Measurements from ENCODE around the gene PCDHGA1.

Gene PCDHGA1

GRCh38 chr5:141515946-141516671 is 185.8 kb downstream of the PCDHGA1 start:
- H3K27ac ChIP-seq (ENCODE audit: insufficient read depth in 1 of 2, low read depth in 1 of 2, low read length in 2 of 2, poor library complexity in 1 of 2, severe bottlenecking in 2 of 2): no peak overlapping the region
- H3K27me3 ChIP-seq (replicated peaks in 2 of 5; ENCODE audit: control insufficient read depth in 4 of 5, insufficient read depth in 5 of 5, low read length in 4 of 5): no peaks in the 10 kb centered on the region
- H3K4me3 ChIP-seq (ENCODE audit: control insufficient read depth in 1 of 7, extremely low read depth in 1 of 7, insufficient read depth in 4 of 7, low read depth in 2 of 7, low read length in 6 of 7): no peak overlapping the region
- H3K36me3 ChIP-seq (ENCODE audit: control insufficient read depth in 4 of 4, insufficient read depth in 4 of 4, low read length in 3 of 4): peaks cover 16 to 73% (median 40%) of the 10 kb centered on the region in 4 experiments
- POLR2A ChIA-PET: no interaction called here
- CTCF ChIA-PET: interaction anchor here (0.7 to 13.7 kb wide), 10 partner anchors 8 to 118 kb away, joined by 3 to 178 read pairs (median 3); partner anchors contain the start of genes PCDHGA11, PCDHGA12, PCDHGB5 and PCDHGC3
- DNase-seq: no peak
- H3K9me3 ChIP-seq (ENCODE audit: control extremely low read depth in 1 of 5, control insufficient read depth in 4 of 5, insufficient read depth in 2 of 5, low read depth in 1 of 5, low read length in 4 of 5): no peaks in the 10 kb centered on the region
- no CpG with 5 or more reads among the region's 4 CpGs for WGBS (ENCODE audit: insufficient coverage)
- H3K4me1 ChIP-seq (ENCODE audit: control extremely low read depth in 1 of 4, control insufficient read depth in 4 of 4, insufficient read depth in 4 of 4, low read length in 3 of 4): peaks cover 22 to 47% (median 37%) of the 10 kb centered on the region in 4 experiments

- Histone ChIP-seq H3K27me3 (replicated peaks in 2 of 5; ENCODE audit: control insufficient read depth in 4 of 5, insufficient read depth in 5 of 5, low read length in 4 of 5) (no peaks in the 10 kb centered on the region), H3K4me1 (ENCODE audit: control extremely low read depth in 1 of 4, control insufficient read depth in 4 of 4, insufficient read depth in 4 of 4, low read length in 3 of 4) (peaks cover 22 to 53% (median 41%) of the 10 kb centered on the region in 4 experiments), H3K36me3 (ENCODE audit: control insufficient read depth in 4 of 4, insufficient read depth in 4 of 4, low read length in 3 of 4) (peaks cover 16 to 78% (median 44%) of the 10 kb centered on the region in 4 experiments), H3K27ac (ENCODE audit: insufficient read depth in 1 of 2, low read depth in 1 of 2, low read length in 2 of 2, poor library complexity in 1 of 2, severe bottlenecking in 2 of 2) (no peak overlapping the region), H3K9me3 (ENCODE audit: control extremely low read depth in 1 of 5, control insufficient read depth in 4 of 5, insufficient read depth in 2 of 5, low read depth in 1 of 5, low read length in 4 of 5) (no peaks in the 10 kb centered on the region), H3K4me3 (ENCODE audit: control insufficient read depth in 1 of 7, extremely low read depth in 1 of 7, insufficient read depth in 4 of 7, low read depth in 2 of 7, low read length in 6 of 7) (no peak overlapping the region)
- CTCF ChIA-PET: interaction anchor here (0.7 to 13.7 kb wide), 7 partner anchors 8 to 104 kb away, joined by 3 to 178 read pairs (median 3); partner anchors contain the start of genes PCDHGA10, PCDHGA11, PCDHGA12 and PCDHGC3
- WGBS (ENCODE audit: insufficient coverage): 99% methylated on average over 7 of the region's 8 CpGs
- DNase-seq: no peak
- POLR2A ChIA-PET: no interaction called here
Observed at GRCh38 chr5:141516672-141517025, 186.3 kb downstream of the PCDHGA1 start.

- ChIA-PET POLR2A (no interaction called here), CTCF (interaction anchor here (0.7 to 13.7 kb wide), 6 partner anchors 8 to 104 kb away, joined by 3 to 178 read pairs (median 4); partner anchors contain the start of genes PCDHGA10, PCDHGA11, PCDHGA12 and PCDHGC3)
- Histone ChIP-seq H3K36me3 (ENCODE audit: control insufficient read depth in 4 of 4, insufficient read depth in 4 of 4, low read length in 3 of 4) (peaks cover 16 to 83% (median 47%) of the 10 kb centered on the region in 4 experiments), H3K9me3 (ENCODE audit: control extremely low read depth in 1 of 5, control insufficient read depth in 4 of 5, insufficient read depth in 2 of 5, low read depth in 1 of 5, low read length in 4 of 5) (no peaks in the 10 kb centered on the region), H3K27me3 (replicated peaks in 2 of 5; ENCODE audit: control insufficient read depth in 4 of 5, insufficient read depth in 5 of 5, low read length in 4 of 5) (no peaks in the 10 kb centered on the region), H3K4me1 (ENCODE audit: control extremely low read depth in 1 of 4, control insufficient read depth in 4 of 4, insufficient read depth in 4 of 4, low read length in 3 of 4) (peaks cover 22 to 54% (median 42%) of the 10 kb centered on the region in 4 experiments), H3K27ac (ENCODE audit: insufficient read depth in 1 of 2, low read depth in 1 of 2, low read length in 2 of 2, poor library complexity in 1 of 2, severe bottlenecking in 2 of 2) (no peak overlapping the region), H3K4me3 (ENCODE audit: control insufficient read depth in 1 of 7, extremely low read depth in 1 of 7, insufficient read depth in 4 of 7, low read depth in 2 of 7, low read length in 6 of 7) (no peak overlapping the region)
- no peak for DNase-seq
- no CpG with 5 or more reads among the region's 8 CpGs for WGBS (ENCODE audit: insufficient coverage)
Observed at GRCh38 chr5:141517312-141517711, 187.0 kb downstream of the PCDHGA1 start.

GRCh38 chr5:141517880-141518617 is 187.7 kb downstream of the PCDHGA1 start:
- ChIA-PET CTCF (interaction anchor here (0.6 to 3.5 kb wide), 6 partner anchors 13 to 148 kb away, joined by 3 to 16 read pairs (median 4); partner anchors contain the start of genes PCDHGA10, PCDHGA12 and PCDHGB3), POLR2A (no interaction called here)
- H3K4me3 ChIP-seq (ENCODE audit: control insufficient read depth in 1 of 7, extremely low read depth in 1 of 7, insufficient read depth in 4 of 7, low read depth in 2 of 7, low read length in 6 of 7): no peak overlapping the region
- H3K36me3 ChIP-seq (ENCODE audit: control insufficient read depth in 4 of 4, insufficient read depth in 4 of 4, low read length in 3 of 4): peaks cover 16 to 88% (median 53%) of the 10 kb centered on the region in 4 experiments
- peaks cover 25 to 55% (median 40%) of the 10 kb centered on the region in 4 experiments for H3K4me1 ChIP-seq (ENCODE audit: control extremely low read depth in 1 of 4, control insufficient read depth in 4 of 4, insufficient read depth in 4 of 4, low read length in 3 of 4)
- H3K27ac ChIP-seq (ENCODE audit: insufficient read depth in 1 of 2, low read depth in 1 of 2, low read length in 2 of 2, poor library complexity in 1 of 2, severe bottlenecking in 2 of 2): no peak overlapping the region
- DNase-seq: no peak
- 99% methylated on average over 10 of the region's 11 CpGs for WGBS (ENCODE audit: insufficient coverage)
- H3K9me3 ChIP-seq (ENCODE audit: control extremely low read depth in 1 of 5, control insufficient read depth in 4 of 5, insufficient read depth in 2 of 5, low read depth in 1 of 5, low read length in 4 of 5): no peaks in the 10 kb centered on the region
- H3K27me3 ChIP-seq (replicated peaks in 2 of 5; ENCODE audit: control insufficient read depth in 4 of 5, insufficient read depth in 5 of 5, low read length in 4 of 5): no peaks in the 10 kb centered on the region

- Histone ChIP-seq H3K27ac (ENCODE audit: insufficient read depth in 1 of 2, low read depth in 1 of 2, low read length in 2 of 2, poor library complexity in 1 of 2, severe bottlenecking in 2 of 2) (no peak overlapping the region), H3K9me3 (ENCODE audit: control extremely low read depth in 1 of 5, control insufficient read depth in 4 of 5, insufficient read depth in 2 of 5, low read depth in 1 of 5, low read length in 4 of 5) (no peaks in the 10 kb centered on the region), H3K4me1 (ENCODE audit: control extremely low read depth in 1 of 4, control insufficient read depth in 4 of 4, insufficient read depth in 4 of 4, low read length in 3 of 4) (peaks cover 25 to 49% (median 35%) of the 10 kb centered on the region in 4 experiments), H3K4me3 (ENCODE audit: control insufficient read depth in 1 of 7, extremely low read depth in 1 of 7, insufficient read depth in 4 of 7, low read depth in 2 of 7, low read length in 6 of 7) (no peak overlapping the region), H3K36me3 (ENCODE audit: control insufficient read depth in 4 of 4, insufficient read depth in 4 of 4, low read length in 3 of 4) (peaks cover 20 to 90% (median 57%) of the 10 kb centered on the region in 4 experiments), H3K27me3 (replicated peaks in 2 of 5; ENCODE audit: control insufficient read depth in 4 of 5, insufficient read depth in 5 of 5, low read length in 4 of 5) (no peaks in the 10 kb centered on the region)
- ChIA-PET POLR2A (no interaction called here), CTCF (interaction anchor here (0.8 to 1.2 kb wide), 4 partner anchors 14 to 149 kb away, joined by 3 to 4 read pairs (median 4); partner anchors contain the start of genes PCDHGA10 and PCDHGB3)
- DNase-seq: no peak
- WGBS (ENCODE audit: insufficient coverage): no CpG with 5 or more reads among the region's 1 CpG
Observed at GRCh38 chr5:141518618-141519015, 188.3 kb downstream of the PCDHGA1 start.

- H3K4me3 ChIP-seq (ENCODE audit: control insufficient read depth in 1 of 7, extremely low read depth in 1 of 7, insufficient read depth in 4 of 7, low read depth in 2 of 7, low read length in 6 of 7): no peak overlapping the region
- no peaks in the 10 kb centered on the region for H3K9me3 ChIP-seq (ENCODE audit: control extremely low read depth in 1 of 5, control insufficient read depth in 4 of 5, insufficient read depth in 2 of 5, low read depth in 1 of 5, low read length in 4 of 5)
- H3K27ac ChIP-seq (ENCODE audit: insufficient read depth in 1 of 2, low read depth in 1 of 2, low read length in 2 of 2, poor library complexity in 1 of 2, severe bottlenecking in 2 of 2): no peak overlapping the region
- no peak for DNase-seq
- peaks cover 20 to 96% (median 59%) of the 10 kb centered on the region in 4 experiments for H3K36me3 ChIP-seq (ENCODE audit: control insufficient read depth in 4 of 4, insufficient read depth in 4 of 4, low read length in 3 of 4)
- ChIA-PET POLR2A (no interaction called here), CTCF (interaction anchor here (1.0 to 10.3 kb wide), 6 partner anchors 9 to 107 kb away, joined by 3 to 178 read pairs (median 4); partner anchors contain the start of genes PCDHGA10 and PCDHGA12)
- H3K4me1 ChIP-seq (ENCODE audit: control extremely low read depth in 1 of 4, control insufficient read depth in 4 of 4, insufficient read depth in 4 of 4, low read length in 3 of 4): peaks cover 19 to 36% (median 24%) of the 10 kb centered on the region in 4 experiments
- no peaks in the 10 kb centered on the region for H3K27me3 ChIP-seq (replicated peaks in 2 of 5; ENCODE audit: control insufficient read depth in 4 of 5, insufficient read depth in 5 of 5, low read length in 4 of 5)
- 100% methylated on average over 1 of the region's 3 CpGs for WGBS (ENCODE audit: insufficient coverage)
Observed at GRCh38 chr5:141519605-141520565, 189.6 kb downstream of the PCDHGA1 start.

All from common myeloid progenitor, CD34-positive (primary cell).